Measurements from ENCODE around the gene FAM110A.
"Not testable (repeated sequence)": the region's sequence is repeated elsewhere in the genome, so short reads cannot be mapped to it uniquely, and the experiment has no call there.

Gene FAM110A

GRCh38 chr20:891706-892080 is 58.2 kb downstream of the FAM110A start:
- H3F3A ChIP-seq (ENCODE audit: control insufficient read depth, insufficient read depth): no peaks in the 10 kb centered on the region
- no peak for TF ChIP-seq EZH2phosphoT487 (IDR thresholded peaks at IDR 0.05; ENCODE audit: borderline replicate concordance, low read length)
- no peaks in the 10 kb centered on the region for H3K9me2 ChIP-seq (replicated peaks; ENCODE audit: control insufficient read depth, low read length)
- no peak overlapping the region for H3K27ac ChIP-seq (ENCODE audit: low read depth, low read length)
- H3K36me3 ChIP-seq (ENCODE audit: control insufficient read depth, low read length): no peaks in the 10 kb centered on the region
- H3K4me2 ChIP-seq (ENCODE audit: low read length): no peak overlapping the region
- H4K20me1 ChIP-seq (ENCODE audit: control insufficient read depth, insufficient read depth, low read depth, low read length): no peaks in the 10 kb centered on the region
- H3K4me3 ChIP-seq (ENCODE audit: low read length): no peak overlapping the region
- no peaks in the 10 kb centered on the region for H3K9me3 ChIP-seq (ENCODE audit: control insufficient read depth, insufficient read depth, low read length)
- H3K79me2 ChIP-seq (ENCODE audit: control insufficient read depth, low read length): no peaks in the 10 kb centered on the region
- peaks cover 18% of the 10 kb centered on the region for H3K27me3 ChIP-seq (ENCODE audit: control insufficient read depth, low read length)
- peaks cover 11% of the 10 kb centered on the region for H3K4me1 ChIP-seq (ENCODE audit: control insufficient read depth, low read length)

GRCh38 chr20:892371-892770 is 58.9 kb downstream of the FAM110A start:
- H3K9me2 ChIP-seq (replicated peaks; ENCODE audit: control insufficient read depth, low read length); H3K4me2 ChIP-seq (ENCODE audit: low read length); H3K79me2 ChIP-seq (ENCODE audit: control insufficient read depth, low read length); H3K27ac ChIP-seq (ENCODE audit: low read depth, low read length); H3K36me3 ChIP-seq (ENCODE audit: control insufficient read depth, low read length); H3K9me3 ChIP-seq (ENCODE audit: control insufficient read depth, insufficient read depth, low read length); H3F3A ChIP-seq (ENCODE audit: control insufficient read depth, insufficient read depth); H4K20me1 ChIP-seq (ENCODE audit: control insufficient read depth, insufficient read depth, low read depth, low read length); H3K4me3 ChIP-seq (ENCODE audit: low read length): not testable (repeated sequence)
- peaks cover 11% of the 10 kb centered on the region for H3K27me3 ChIP-seq (ENCODE audit: control insufficient read depth, low read length)
- H3K4me1 ChIP-seq (ENCODE audit: control insufficient read depth, low read length): peaks cover 11% of the 10 kb centered on the region
